Sigmoid colon (tissue), 7 donors: Measurements from ENCODE around the gene MLXIP. TPM values are rescaled to one million over a fixed set of nuclear protein-coding genes. Genes with fewer than 3 reads are reported as not detected.

Experiments
- DNase-seq: peaks from one replicate; pipeline ENCODE4 v3.0.0-alpha.2; 2019
- H3K27ac ChIP-seq, 4 donors: fragments of 200-600 bp; sonication (generic); one replicate each; pipeline ENCODE4 v1.5.1; 2016 to 2019; ENCODE audit warnings: mild to moderate bottlenecking in 1 of 4
- H3K27me3 ChIP-seq, 3 donors: fragments of 200-600 bp; sonication (generic); one replicate each; pipeline ENCODE4 v1.5.1; 2019; ENCODE audit warnings: mild to moderate bottlenecking in 1 of 3
- H3K36me3 ChIP-seq, 4 donors: fragments of 200-600 bp; sonication (generic); one replicate each; pipeline ENCODE4 v1.5.1; 2016 to 2019
- H3K4me1 ChIP-seq, 4 donors: fragments of 200-600 bp; sonication (generic); one replicate each; pipeline ENCODE4 v1.5.1; 2017 to 2019
- H3K4me3 ChIP-seq, 4 donors: fragments of 200-600 bp; sonication (generic); one replicate each; pipeline ENCODE4 v1.5.1; 2017 to 2019; ENCODE audit warnings: mild to moderate bottlenecking in 2 of 4, moderate library complexity in 1 of 4
- H3K9me3 ChIP-seq, 4 donors: fragments of 200-600 bp in 3 of 4; sonication (generic) in 3 of 4; one replicate each; pipeline versions ENCODE4 v1.5.1 to v1.6.1; 2013 to 2019
- EP300 ChIP-seq, 4 donors: sonication (generic); formaldehyde crosslinking; IDR thresholded peaks; one replicate each; pipeline ENCODE4 v1.6.1; 2017; ENCODE audit warnings: antibody characterized with exemption in 4 of 4
- POLR2A ChIP-seq, 2 donors: fragments of 450-650 bp; IDR thresholded peaks; one replicate each; pipeline ENCODE4 v1.6.1; 2016; ENCODE audit warnings: antibody characterized with exemption in 2 of 2, mild to moderate bottlenecking in 2 of 2, moderate library complexity in 2 of 2
- POLR2AphosphoS5 ChIP-seq, 4 donors: sonication (generic); formaldehyde crosslinking; IDR thresholded peaks; one replicate each; pipeline ENCODE4 v1.6.1; 2017; ENCODE audit warnings: antibody characterized with exemption in 4 of 4
- WGBS, 2 donors: extraction: QIAGEN DNeasy Blood & Tissue Kit; methylation state at CpG; one replicate each; pipeline ENCODE4 v1.1.7; 2013; 5-methylcytosine and 5-hydroxymethylcytosine counted together
- intact Hi-C: fragments of 100-400 bp; cut with DNase I; formaldehyde crosslinking; loops from one replicate; pipeline ENCODE4 v1.15.1; 2023
- polyA plus RNA-seq, 3 donors: library from polyadenylated mRNA; stranded (reverse); fragments of 200-250 nt; gene quantifications; one replicate each; pipeline ENCODE4 v1.2.3, GENCODE V29; 2013
- total RNA-seq, 4 donors: library from RNA; depleted of rRNA; stranded (reverse); fragments of >200 nt; gene quantifications; one replicate each; pipeline ENCODE4 v1.1.0, GENCODE V29; 2016
- TF ChIP-seq, protein P1 (sequence below), 4 experiments: fragments of 450-650 bp in 3 of 4; fragments of 200-600 bp in 1 of 4; IDR thresholded peaks; one replicate each; pipeline ENCODE4 v1.5.1; 2016 to 2019; ENCODE audit warnings: antibody characterized with exemption in 4 of 4, mild to moderate bottlenecking in 3 of 4, moderate library complexity in 2 of 4
- donor health status: healthy with polysubstance abuse.
- donor health status: Bipolar disorder and iron deficiency.
- donor health status: healthy.

Gene MLXIP
- total and polyA plus RNA-seq, 7 donors: 15.6 to 141 (median 37.5) TPM

- 27 to 65% methylated on average over 6 of the region's 6 CpGs for WGBS, 2 donors
- DNase-seq: no peak
- Histone ChIP-seq H3K36me3 (peaks cover under 1 to 9% (median 2%) of the 10 kb centered on the region in 4 donors), H3K4me3 (no peak overlapping the region), H3K9me3 (no peaks in the 10 kb centered on the region), H3K27me3 (no peaks in the 10 kb centered on the region), H3K4me1 (peaks cover 0 to 12% (median 9%) of the 10 kb centered on the region in 4 donors), H3K27ac (peak overlapping the region in 1 of 4 donors; percentile 48)
- intact Hi-C loops: no loop called here
- peak in 1 of 4 donors; percentile 10 for TF ChIP-seq POLR2AphosphoS5 (IDR thresholded peaks at IDR 0.05)
- TF ChIP-seq, protein P1, sequence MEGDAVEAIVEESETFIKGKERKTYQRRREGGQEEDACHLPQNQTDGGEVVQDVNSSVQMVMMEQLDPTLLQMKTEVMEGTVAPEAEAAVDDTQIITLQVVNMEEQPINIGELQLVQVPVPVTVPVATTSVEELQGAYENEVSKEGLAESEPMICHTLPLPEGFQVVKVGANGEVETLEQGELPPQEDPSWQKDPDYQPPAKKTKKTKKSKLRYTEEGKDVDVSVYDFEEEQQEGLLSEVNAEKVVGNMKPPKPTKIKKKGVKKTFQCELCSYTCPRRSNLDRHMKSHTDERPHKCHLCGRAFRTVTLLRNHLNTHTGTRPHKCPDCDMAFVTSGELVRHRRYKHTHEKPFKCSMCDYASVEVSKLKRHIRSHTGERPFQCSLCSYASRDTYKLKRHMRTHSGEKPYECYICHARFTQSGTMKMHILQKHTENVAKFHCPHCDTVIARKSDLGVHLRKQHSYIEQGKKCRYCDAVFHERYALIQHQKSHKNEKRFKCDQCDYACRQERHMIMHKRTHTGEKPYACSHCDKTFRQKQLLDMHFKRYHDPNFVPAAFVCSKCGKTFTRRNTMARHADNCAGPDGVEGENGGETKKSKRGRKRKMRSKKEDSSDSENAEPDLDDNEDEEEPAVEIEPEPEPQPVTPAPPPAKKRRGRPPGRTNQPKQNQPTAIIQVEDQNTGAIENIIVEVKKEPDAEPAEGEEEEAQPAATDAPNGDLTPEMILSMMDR (IDR thresholded peaks at IDR 0.05): no peak
Observed at GRCh38 chr12:122148657-122149056, 70.1 kb downstream of the MLXIP start.

GRCh38 chr12:122150127-122150681, 71.6 kb downstream of the MLXIP start:
- WGBS, 2 donors: 69 to 79% methylated on average over 8 of the region's 8 CpGs
- intact Hi-C loops: no loop called here
- H3K4me3 ChIP-seq: no peak overlapping the region
- H3K9me3 ChIP-seq: no peaks in the 10 kb centered on the region
- no peak overlapping the region for H3K27ac ChIP-seq
- H3K27me3 ChIP-seq: no peaks in the 10 kb centered on the region
- H3K36me3 ChIP-seq: no peaks in the 10 kb centered on the region
- peaks cover 0 to 12% (median 9%) of the 10 kb centered on the region in 4 donors for H3K4me1 ChIP-seq
- TF ChIP-seq EP300 (IDR thresholded peaks at IDR 0.05) (no peak), POLR2A (IDR thresholded peaks at IDR 0.05) (no peak), POLR2AphosphoS5 (IDR thresholded peaks at IDR 0.05) (no peak)
- TF ChIP-seq, protein P1 (IDR thresholded peaks at IDR 0.05): no peak
- no peak for DNase-seq

DNA sequence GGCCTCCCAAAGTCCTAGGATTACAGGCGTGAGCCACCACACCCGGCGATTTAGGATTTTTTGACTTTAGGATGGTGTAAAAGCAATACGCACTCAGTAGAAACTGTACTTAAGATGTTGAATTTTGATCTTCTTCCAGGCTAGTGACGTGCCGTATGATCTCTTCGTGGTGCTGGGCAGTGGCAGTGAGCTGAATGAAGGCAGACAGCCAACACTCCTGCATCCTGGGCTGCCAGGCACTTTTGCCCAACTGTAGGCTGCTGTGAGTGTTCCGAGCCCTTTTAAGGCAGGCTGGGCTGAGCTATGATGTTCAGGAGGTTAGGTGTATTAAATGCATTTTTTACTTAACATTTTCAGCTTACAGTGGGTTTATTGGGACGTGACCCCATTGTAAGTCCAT, 74.2 kb downstream of the MLXIP start:
- peaks cover 0 to 12% (median 9%) of the 10 kb centered on the region in 4 donors for H3K4me1 ChIP-seq
- intact Hi-C loops: no loop called here
- DNase-seq: no peak
- TF ChIP-seq POLR2A (IDR thresholded peaks at IDR 0.05) (no peak), EP300 (IDR thresholded peaks at IDR 0.05) (no peak), POLR2AphosphoS5 (IDR thresholded peaks at IDR 0.05) (no peak)
- TF ChIP-seq, protein P1 (IDR thresholded peaks at IDR 0.05): no peak
- 90 to 92% methylated on average over 9 of the region's 9 CpGs for WGBS, 2 donors
- no peak overlapping the region for H3K4me3 ChIP-seq
- H3K27ac ChIP-seq: no peak overlapping the region
- no peaks in the 10 kb centered on the region for H3K9me3 ChIP-seq
- H3K27me3 ChIP-seq: no peaks in the 10 kb centered on the region
- H3K36me3 ChIP-seq: no peaks in the 10 kb centered on the region

GRCh38 chr12:122155705-122156104, 77.1 kb downstream of the MLXIP start:
- 91 to 96% methylated on average over 10 of the region's 10 CpGs for WGBS, 2 donors
- DNase-seq: no peak
- intact Hi-C loops: no loop called here
- Histone ChIP-seq H3K4me3 (no peak overlapping the region), H3K9me3 (no peaks in the 10 kb centered on the region), H3K36me3 (no peaks in the 10 kb centered on the region), H3K4me1 (no peaks in the 10 kb centered on the region), H3K27me3 (no peaks in the 10 kb centered on the region), H3K27ac (no peak overlapping the region)
- no peak for TF ChIP-seq EP300 (IDR thresholded peaks at IDR 0.05)
- TF ChIP-seq, protein P1 (IDR thresholded peaks at IDR 0.05): no peak
- no peak for TF ChIP-seq POLR2AphosphoS5 (IDR thresholded peaks at IDR 0.05)
- no peak for TF ChIP-seq POLR2A (IDR thresholded peaks at IDR 0.05)
